HG03558 (cell line): Measurements from ENCODE around the gene OR2T1.
"Not testable (repeated sequence)": the region's sequence is repeated elsewhere in the genome, so short reads cannot be mapped to it uniquely, and the experiment has no call there.

Experiments
- ATAC-seq: cut with Tn5 transposase; IDR thresholded peaks from one replicate; pipeline ENCODE4 v1.9.1; 2021; ENCODE audit warnings: moderate number of reproducible peaks; ENCODE audit not compliant: unreplicated experiment; ENCODE audit errors: extremely low read depth

Gene OR2T1

DNA sequence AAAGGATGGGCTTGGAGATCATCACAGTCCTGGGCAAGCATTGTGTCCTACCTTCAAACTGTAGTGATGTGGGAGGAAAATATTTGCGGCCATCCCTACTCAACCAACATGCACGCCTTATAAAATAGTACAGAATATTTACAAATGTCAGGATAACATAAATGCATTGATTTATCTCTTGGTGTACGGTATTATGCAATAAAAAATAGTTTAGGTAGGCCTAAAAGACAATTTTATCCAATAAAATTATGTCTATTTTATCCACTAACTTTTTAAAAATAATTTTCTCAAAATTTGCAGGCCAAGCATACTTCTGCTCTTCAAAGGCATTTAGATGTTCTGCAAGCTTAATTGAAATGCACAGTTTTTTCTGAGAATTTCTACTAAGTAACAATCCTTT lies at the start of gene OR2T1:
Gene OR2T1, plus strand, starts transcription at position 301 of the 400 bp plus-strand sequence. CDS start 3,100 bp downstream, outside the sequence.
- no peak for ATAC-seq

DNA sequence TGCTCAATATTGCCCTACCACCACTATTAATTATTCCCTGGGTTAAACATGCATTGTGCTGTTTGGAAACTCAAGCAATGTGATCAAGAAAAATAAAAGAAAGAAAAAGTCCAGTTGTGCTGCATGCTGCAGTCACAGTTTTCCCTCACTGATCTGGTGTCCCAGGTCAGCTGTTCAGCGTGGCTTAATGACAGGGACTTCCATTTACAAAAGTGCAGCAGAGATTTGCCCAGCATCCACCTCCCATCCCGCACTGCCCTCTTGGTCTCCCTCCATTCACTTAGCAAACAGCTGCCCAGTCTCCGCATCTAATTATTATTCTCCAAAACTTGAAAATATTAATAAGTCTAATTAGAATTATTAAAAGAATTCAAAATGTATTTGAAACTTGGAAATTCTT lies 43.4 kb upstream of the OR2T1 start:
- ATAC-seq: no peak

GRCh38 chr1:248361121-248361715 lies 41.6 kb upstream of the OR2T1 start, which contains the start of gene OR2T4:
Gene OR2T4, plus strand, starts transcription at chr1:248361665. Its CDS starts 0 bp downstream, at chr1:248361665.
- no peak for ATAC-seq

GRCh38 chr1:248366609-248367008 lies 36.2 kb upstream of the OR2T1 start:
- ATAC-seq: no peak

GRCh38 chr1:248372394-248372793 lies 30.5 kb upstream of the OR2T1 start:
- no peak for ATAC-seq

GRCh38 chr1:248373761-248374160 lies 29.1 kb upstream of the OR2T1 start:
- ATAC-seq: no peak

- ATAC-seq: no peak
These were observed 27.4 kb upstream of the OR2T1 start, which contains the start of gene OR2T6 for GRCh38 chr1:248375446-248375845. Gene OR2T6, plus strand, starts transcription at chr1:248375746. Its CDS starts 11,863 bp downstream, at chr1:248387609.

GRCh38 chr1:248376916-248377315 lies 25.9 kb upstream of the OR2T1 start:
- ATAC-seq: no peak

- ATAC-seq: no peak
These were observed 22.0 kb upstream of the OR2T1 start for GRCh38 chr1:248380854-248381253.

GRCh38 chr1:248388426-248388825 lies 14.4 kb upstream of the OR2T1 start:
- ATAC-seq: no peak

DNA sequence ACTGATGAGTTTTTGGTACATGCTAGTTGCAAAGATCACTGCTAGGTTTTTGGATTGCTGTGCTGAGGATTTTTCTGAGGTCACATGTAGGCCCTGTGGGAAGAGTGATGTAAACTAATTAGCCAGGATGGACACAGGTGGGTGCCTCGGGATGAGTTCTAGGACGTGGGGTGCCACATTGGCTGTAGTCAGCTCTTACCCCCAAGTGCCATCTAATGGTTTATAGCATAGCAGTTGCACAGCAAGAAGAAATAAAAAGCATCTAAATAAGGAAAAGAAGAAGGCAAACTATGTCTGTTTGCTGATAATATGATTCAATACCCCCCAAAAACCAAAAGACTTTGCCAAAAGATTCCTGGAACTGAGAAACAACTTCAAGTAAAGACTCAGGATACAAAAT lies 9.8 kb upstream of the OR2T1 start:
- ATAC-seq: no peak

GRCh38 chr1:248404024-248404423 lies 1.2 kb downstream of the OR2T1 start:
- ATAC-seq: no peak

- no peak for ATAC-seq
These were observed 4.2 kb downstream of the OR2T1 start for GRCh38 chr1:248406721-248407692.

DNA sequence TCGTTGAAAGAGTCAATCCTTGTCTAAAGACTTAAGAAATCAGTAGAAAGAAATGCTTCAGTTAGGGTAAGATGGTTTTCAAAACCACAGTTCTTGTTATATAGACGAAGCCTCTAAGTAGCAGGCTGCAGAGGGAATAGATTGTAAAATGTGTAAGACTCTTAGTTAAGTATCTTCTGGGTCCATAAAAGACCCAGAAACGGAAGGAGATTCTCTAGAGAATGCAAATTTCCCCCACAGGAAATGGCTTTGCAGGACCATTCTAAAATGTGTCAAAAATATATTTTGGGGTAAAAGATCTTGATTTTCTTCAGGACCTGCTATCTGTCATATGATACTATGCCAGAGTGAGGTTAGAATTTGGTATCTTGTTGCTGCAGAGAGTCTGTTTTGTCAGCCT lies 13.4 kb downstream of the OR2T1 start:
- ATAC-seq: no peak

- no peak for ATAC-seq
These were observed 15.0 kb downstream of the OR2T1 start for GRCh38 chr1:248417854-248418253.

- no peak for ATAC-seq
These were observed 18.5 kb downstream of the OR2T1 start for GRCh38 chr1:248421384-248421783.

DNA sequence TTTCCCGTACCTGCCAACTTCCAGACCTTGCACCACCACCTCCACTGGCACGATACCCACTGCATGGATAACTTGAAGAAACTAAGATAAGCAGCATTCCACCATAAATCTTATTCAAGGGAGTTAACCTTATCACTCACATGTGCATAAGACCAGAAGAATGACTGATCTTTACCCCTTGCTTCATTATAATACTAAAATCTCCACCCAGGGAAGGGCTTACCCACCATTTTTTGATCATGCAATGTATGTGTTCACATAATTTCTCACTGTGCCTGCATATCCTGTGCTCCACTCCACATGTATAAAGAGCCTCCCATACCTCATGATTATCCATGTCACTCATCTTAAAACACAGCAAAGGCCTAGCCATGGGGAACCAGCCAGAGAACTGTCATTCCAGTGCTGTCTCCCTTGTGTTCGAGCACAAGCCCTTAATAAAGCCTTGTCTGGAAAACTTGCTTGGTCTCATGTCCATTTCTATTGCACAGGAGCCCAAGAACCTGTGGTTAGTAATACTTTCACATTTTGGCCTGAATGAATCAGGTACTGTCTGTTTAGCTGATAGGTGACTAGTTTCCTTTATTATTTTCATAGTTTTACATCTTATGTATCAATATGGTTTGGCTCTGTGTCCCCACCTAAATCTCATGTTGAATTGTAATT lies 24.8 kb downstream of the OR2T1 start:
- peak; percentile 18 for ATAC-seq

GRCh38 chr1:248428192-248428533 lies 25.3 kb downstream of the OR2T1 start:
- peak; percentile 96 for ATAC-seq

DNA sequence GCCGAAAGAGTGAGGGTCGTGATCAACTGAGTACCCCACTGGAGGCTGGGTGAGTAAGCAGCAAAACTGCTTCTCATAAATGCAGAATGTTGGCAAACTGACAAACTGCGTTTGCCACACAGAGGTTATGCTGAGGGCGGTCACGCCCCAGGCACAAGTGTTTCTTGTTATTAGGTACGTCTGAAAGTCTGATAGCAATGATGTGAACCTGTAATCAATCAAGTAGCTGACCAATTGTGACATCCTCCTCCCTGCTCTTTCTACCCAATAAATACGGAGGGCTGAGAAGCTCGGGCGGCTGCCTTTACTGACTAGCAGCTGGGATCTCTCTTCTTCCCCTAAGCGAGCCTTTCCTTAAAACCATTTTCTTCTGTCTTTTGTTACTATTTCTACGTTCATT lies 28.8 kb downstream of the OR2T1 start:
- not testable (repeated sequence) for ATAC-seq

DNA sequence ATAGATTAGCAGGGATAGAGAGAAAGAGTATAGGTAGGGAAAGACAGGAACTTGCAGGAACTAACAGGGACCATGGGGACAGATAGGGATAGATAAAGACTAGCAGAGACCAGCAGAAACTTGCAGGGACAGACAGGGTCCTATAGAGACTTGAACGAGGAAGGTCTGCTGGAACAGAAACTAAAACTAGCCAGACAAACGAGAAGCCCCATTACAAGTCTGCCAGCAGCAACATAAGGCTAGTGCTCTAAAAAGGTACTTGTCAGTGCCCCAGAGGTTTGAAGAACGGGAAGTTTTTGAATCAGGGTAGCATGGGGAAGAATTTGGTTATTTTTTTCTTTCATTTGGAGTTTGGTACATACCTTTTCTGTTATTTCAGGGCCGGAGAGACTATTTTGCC lies 29.4 kb downstream of the OR2T1 start:
- ATAC-seq: not testable (repeated sequence)
